SK-N-SH (cell line): Measurements from ENCODE around the gene INPP5A.

Source experiments
- EZH2phosphoT487 ChIP-seq: fragments of 200-600 bp; sonication (generic); IDR thresholded peaks from 2 replicates; pipeline ENCODE4 v1.6.1; 2017; ENCODE audit warnings: low read depth, mixed run types, mild to moderate bottlenecking, antibody characterized with exemption, moderate library complexity, borderline replicate concordance
- IRF3 ChIP-seq: fragments of 150-350 bp; IDR thresholded peaks from 2 replicates; pipeline ENCODE4 v1.6.1; 2016; ENCODE audit warnings: mild to moderate bottlenecking, low read depth, low read length
- PBX3 ChIP-seq: IDR thresholded peaks from 2 replicates; pipeline ENCODE4; 2012
- TF ChIP-seq, protein P1 (sequence below): fragments of 200-600 bp; sonication (generic); IDR thresholded peaks from 2 replicates; pipeline ENCODE4 v1.6.1; 2017; ENCODE audit warnings: antibody characterized with exemption, mild to moderate bottlenecking, moderate library complexity
- TF ChIP-seq, protein P2 (sequence below): IDR thresholded peaks from 2 replicates; pipeline ENCODE4 v1.4.0; 2012; ENCODE audit warnings: low read depth

GRCh38 chr10:132705943-132706342, 168.4 kb downstream of the INPP5A start:
- TF ChIP-seq EZH2phosphoT487, result no peak
- TF ChIP-seq, protein P1, sequence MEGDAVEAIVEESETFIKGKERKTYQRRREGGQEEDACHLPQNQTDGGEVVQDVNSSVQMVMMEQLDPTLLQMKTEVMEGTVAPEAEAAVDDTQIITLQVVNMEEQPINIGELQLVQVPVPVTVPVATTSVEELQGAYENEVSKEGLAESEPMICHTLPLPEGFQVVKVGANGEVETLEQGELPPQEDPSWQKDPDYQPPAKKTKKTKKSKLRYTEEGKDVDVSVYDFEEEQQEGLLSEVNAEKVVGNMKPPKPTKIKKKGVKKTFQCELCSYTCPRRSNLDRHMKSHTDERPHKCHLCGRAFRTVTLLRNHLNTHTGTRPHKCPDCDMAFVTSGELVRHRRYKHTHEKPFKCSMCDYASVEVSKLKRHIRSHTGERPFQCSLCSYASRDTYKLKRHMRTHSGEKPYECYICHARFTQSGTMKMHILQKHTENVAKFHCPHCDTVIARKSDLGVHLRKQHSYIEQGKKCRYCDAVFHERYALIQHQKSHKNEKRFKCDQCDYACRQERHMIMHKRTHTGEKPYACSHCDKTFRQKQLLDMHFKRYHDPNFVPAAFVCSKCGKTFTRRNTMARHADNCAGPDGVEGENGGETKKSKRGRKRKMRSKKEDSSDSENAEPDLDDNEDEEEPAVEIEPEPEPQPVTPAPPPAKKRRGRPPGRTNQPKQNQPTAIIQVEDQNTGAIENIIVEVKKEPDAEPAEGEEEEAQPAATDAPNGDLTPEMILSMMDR, result no peak
- no peak for TF ChIP-seq IRF3
- TF ChIP-seq, protein P2, sequence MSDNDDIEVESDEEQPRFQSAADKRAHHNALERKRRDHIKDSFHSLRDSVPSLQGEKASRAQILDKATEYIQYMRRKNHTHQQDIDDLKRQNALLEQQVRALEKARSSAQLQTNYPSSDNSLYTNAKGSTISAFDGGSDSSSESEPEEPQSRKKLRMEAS, result no peak
- no peak for TF ChIP-seq PBX3
